HEK293 (cell line): ENCODE measurements around the gene NUAK1.

ENCODE experiments used
- CTCF ChIP-seq: fragments of 450-650 bp; formaldehyde crosslinking; IDR thresholded peaks from 2 replicates; pipeline ENCODE4 v1.5.1; 2016; ENCODE audit warnings: missing biosample characterization, missing genetic modification characterization
- KLF16 ChIP-seq: fragments of 450-650 bp; formaldehyde crosslinking; IDR thresholded peaks from 2 replicates; pipeline ENCODE4 v1.5.1; 2017; ENCODE audit warnings: missing biosample characterization, missing genetic modification characterization
- RBAK ChIP-seq: fragments of 450-650 bp; formaldehyde crosslinking; IDR thresholded peaks from 2 replicates; pipeline ENCODE4 v1.5.1; 2016; ENCODE audit warnings: missing biosample characterization, missing genetic modification characterization
- ZNF558 ChIP-seq: fragments of 450-650 bp; formaldehyde crosslinking; IDR thresholded peaks from 2 replicates; pipeline ENCODE4 v1.5.1; 2016; ENCODE audit warnings: missing biosample characterization, missing genetic modification characterization
- ZNF777 ChIP-seq: fragments of 450-650 bp; formaldehyde crosslinking; IDR thresholded peaks from 2 replicates; pipeline ENCODE4 v1.5.1; 2017; ENCODE audit warnings: missing biosample characterization, missing genetic modification characterization, borderline replicate concordance

DNA sequence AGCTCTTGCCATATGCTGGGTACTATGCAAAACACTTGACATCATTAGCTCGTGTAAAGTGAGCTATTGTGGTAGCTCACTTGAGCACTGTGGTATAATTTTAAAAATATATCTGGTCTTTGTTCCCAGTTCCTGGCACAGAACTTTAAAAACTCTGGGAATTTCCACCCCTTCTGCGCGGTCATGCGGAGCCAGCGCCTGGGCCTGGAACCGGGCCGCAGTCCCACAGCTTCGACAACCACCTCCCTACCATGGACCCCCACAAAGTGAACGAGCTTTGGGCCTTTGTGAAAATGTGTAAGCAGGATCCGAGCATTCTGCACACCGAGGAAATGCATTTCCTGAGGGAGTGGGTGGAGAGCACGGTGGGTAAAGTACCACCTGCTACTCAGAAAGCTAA lies 123.1 kb downstream of the NUAK1 start:
- no peak for TF ChIP-seq CTCF (tag by site-specific recombination)
- TF ChIP-seq ZNF558 (tag by site-specific recombination) = no peak
- TF ChIP-seq ZNF777 (tag by site-specific recombination) = no peak
- no peak for TF ChIP-seq RBAK (tag by site-specific recombination)
- TF ChIP-seq KLF16 (tag by site-specific recombination) = no peak
